Spinal cord (tissue), 10 donors: Measurements from ENCODE around the gene GRK3. TPM values are rescaled to one million over a fixed set of nuclear protein-coding genes. Genes with fewer than 3 reads are reported as not detected.
A peak's percentile ranks its signal among the peaks of the same experiment; 100 is the strongest.
"Not testable (repeated sequence)": the region's sequence is repeated elsewhere in the genome, so short reads cannot be mapped to it uniquely, and the experiment has no call there.

ENCODE experiments used
- DNase-seq, 6 donors: peaks; one replicate each; pipeline versions ENCODE4 v3.0.0 to v3.0.0-alpha.2; 2013 to 2015; ENCODE audit warnings: low spot score in 6 of 6, low read depth in 4 of 6
- H3K27ac ChIP-seq: one replicate; pipeline ENCODE4 v1.5.1; 2013; ENCODE audit warnings: low read depth, low read length, control low read depth
- H3K27me3 ChIP-seq: one replicate; pipeline ENCODE4 v1.6.1; 2013; ENCODE audit warnings: low read length; ENCODE audit not compliant: control insufficient read depth, insufficient read depth
- H3K36me3 ChIP-seq: one replicate; pipeline ENCODE4 v1.6.1; 2013; ENCODE audit warnings: low read length; ENCODE audit not compliant: control insufficient read depth, insufficient read depth
- H3K4me1 ChIP-seq: one replicate; pipeline ENCODE4 v1.6.1; 2013; ENCODE audit warnings: low read length; ENCODE audit not compliant: control insufficient read depth, insufficient read depth
- H3K4me3 ChIP-seq: one replicate; pipeline ENCODE4 v1.5.1; 2013; ENCODE audit warnings: low read depth, low read length, control low read depth
- H3K9me3 ChIP-seq: one replicate; pipeline ENCODE4 v1.6.1; 2013; ENCODE audit warnings: low read length; ENCODE audit not compliant: control insufficient read depth, insufficient read depth
- WGBS: methylation state at CpG from one replicate; pipeline ENCODE4 v1.1.5; 2013; ENCODE audit warnings: missing lambda C conversion rate; ENCODE audit not compliant: insufficient coverage; 5-methylcytosine and 5-hydroxymethylcytosine counted together
- long read RNA-seq, 4 donors: transcript quantifications; one replicate each; lab custom pipeline, GENCODE V29; 2026
- polyA plus RNA-seq, 2 donors: library from polyadenylated mRNA; unstranded; fragments of 120-200 nt; gene quantifications; one replicate each; pipeline ENCODE4 v1.2.1, GENCODE V29; 2013; ENCODE audit not compliant: insufficient read length in 2 of 2
- total RNA-seq, 2 donors: library from RNA; depleted of rRNA in 1 of 2; stranded (reverse); fragments of 120-200 nt in 1 of 2; fragments of >200 nt in 1 of 2; gene quantifications; one replicate each; pipeline versions ENCODE4 v1.2.3 to v1.2.4, GENCODE V29; 2013 to 2014
- donor health status: healthy.

The GRK3 gene
- total RNA-seq (10 to 100 TPM; 13.6 to 33.0 TPM), polyA plus RNA-seq (10 to 100 TPM; 30.7 to 33.7 TPM)
- long read RNA-seq, donor 1, full-length matches to known transcripts = 3 of 3 reads
- long read RNA-seq, donor 1, partial matches to known transcripts = 0 of 3 reads
- long read RNA-seq, donor 1, other reads (novel, unspliced or antisense) = 0 of 3 reads
- long read RNA-seq, donor 2 = 0 reads
- long read RNA-seq, donor 3, full-length matches to known transcripts = 1 of 1 reads
- long read RNA-seq, donor 3, partial matches to known transcripts = 0 of 1 reads
- long read RNA-seq, donor 3, other reads (novel, unspliced or antisense) = 0 of 1 reads
- long read RNA-seq, donor 4 = 0 reads

DNA sequence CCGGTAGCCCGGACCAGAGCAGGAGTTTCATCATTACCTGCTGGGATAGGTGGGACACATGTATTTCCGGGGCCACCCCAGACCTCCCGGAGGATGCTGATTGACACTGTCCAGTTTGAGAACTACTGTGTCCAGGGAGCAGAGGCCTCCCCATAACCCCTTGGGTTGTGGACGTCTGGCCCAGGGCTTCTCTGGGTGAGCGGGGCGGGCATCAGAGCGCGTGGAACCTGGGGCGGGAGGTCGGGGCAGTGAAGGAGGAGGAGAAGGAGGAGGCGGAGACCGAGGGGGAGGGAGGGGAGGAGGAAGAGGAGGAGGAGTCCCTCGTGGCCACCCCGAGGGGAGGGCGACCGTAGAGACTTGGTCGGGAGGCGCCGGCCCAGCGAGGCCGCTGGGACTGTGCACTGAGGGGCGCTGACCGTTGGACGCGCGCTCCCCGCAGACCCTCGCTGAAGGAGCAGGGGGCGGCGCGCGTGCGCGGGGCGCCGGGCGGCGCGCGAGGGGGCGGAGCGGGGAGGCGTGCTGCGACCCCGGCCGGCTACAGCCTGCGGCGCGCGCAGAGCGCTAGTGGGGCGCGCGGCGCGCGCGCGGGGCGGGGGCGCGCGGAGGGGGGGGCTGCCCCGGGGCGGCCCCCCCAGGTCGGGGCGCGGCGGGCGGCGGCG, at the start of gene GRK3:
TSS of gene GRK3 (plus strand) at position 356 of the 659 bp plus-strand sequence. CDS start 366 bp downstream, outside the sequence.
- Histone ChIP-seq H3K27me3 (no peaks in the 10 kb centered on the region), H3K4me1 (peaks cover 13% of the 10 kb centered on the region), H3K4me3 (peak within 1 kb of the TSS; percentile 50), H3K36me3 (no peaks in the 10 kb centered on the region), H3K9me3 (no peaks in the 10 kb centered on the region), H3K27ac (peak within 1 kb of the TSS; percentile 57)
- under 1% methylated on average over 73 of the region's 73 CpGs for WGBS
- DNase-seq = peak in 5 of 6 donors; percentile 30 to 85 (median 42)

DNA sequence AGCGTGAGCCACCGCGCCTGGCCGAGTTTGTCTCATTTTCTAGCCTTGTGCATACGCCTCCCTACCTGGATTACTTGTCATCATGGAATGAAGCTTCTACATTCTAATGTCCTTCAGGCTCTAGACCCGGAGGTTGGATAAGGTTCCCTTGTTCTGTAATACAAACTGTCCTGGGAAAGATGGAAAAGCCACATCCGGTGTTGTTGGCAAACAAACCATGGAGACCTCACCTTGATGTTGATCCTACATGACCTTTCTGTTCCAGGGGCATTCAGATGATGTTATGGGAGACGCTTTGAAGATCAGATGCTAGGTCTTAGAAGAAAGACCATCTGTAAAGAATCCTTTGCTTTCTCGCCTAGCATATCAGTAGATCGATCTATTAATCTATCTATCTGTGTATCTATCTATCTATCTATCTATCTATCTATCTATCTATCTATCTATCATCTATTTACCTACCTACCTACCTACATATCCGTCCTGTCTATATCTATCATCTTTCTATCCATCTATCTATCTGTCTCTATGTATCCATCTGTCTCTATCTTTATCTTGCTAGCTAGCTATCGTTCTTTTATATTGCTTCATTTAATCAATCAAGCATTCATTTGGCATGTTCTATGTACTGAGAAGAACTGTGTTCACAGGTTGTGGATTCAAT, 46.3 kb upstream of the GRK3 start:
- Histone ChIP-seq H3K27me3 (no peaks in the 10 kb centered on the region), H3K36me3 (no peaks in the 10 kb centered on the region), H3K4me3 (no peak overlapping the region), H3K9me3 (no peaks in the 10 kb centered on the region), H3K4me1 (no peaks in the 10 kb centered on the region), H3K27ac (no peak overlapping the region)
- no peak for DNase-seq
- 97% methylated on average over 8 of the region's 12 CpGs for WGBS

DNA sequence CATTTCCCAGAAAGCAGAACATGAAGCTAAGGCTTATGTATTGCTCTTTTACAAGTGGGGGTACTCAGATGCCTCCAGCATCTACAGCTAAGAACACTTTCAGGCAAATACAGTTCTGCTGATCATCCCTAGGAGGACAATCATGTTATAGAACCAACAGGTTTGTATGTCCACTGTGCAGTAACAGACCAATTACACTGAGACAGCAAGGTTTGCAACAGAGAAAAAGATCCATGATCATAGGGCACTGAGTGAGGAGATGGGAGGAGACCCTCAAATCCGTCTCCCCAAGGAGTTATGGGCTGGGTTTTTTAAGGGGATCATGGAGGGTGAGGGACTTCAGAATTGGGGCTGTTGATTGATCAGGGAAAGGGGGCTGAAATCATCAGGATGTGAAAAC, 39.1 kb upstream of the GRK3 start:
- WGBS = 67% methylated on average over 1 of the region's 1 CpG
- Histone ChIP-seq H3K27ac (no peak overlapping the region), H3K4me3 (no peak overlapping the region), H3K9me3 (peaks cover 2% of the 10 kb centered on the region), H3K27me3 (no peaks in the 10 kb centered on the region), H3K36me3 (no peaks in the 10 kb centered on the region), H3K4me1 (no peaks in the 10 kb centered on the region)
- DNase-seq = no peak

DNA sequence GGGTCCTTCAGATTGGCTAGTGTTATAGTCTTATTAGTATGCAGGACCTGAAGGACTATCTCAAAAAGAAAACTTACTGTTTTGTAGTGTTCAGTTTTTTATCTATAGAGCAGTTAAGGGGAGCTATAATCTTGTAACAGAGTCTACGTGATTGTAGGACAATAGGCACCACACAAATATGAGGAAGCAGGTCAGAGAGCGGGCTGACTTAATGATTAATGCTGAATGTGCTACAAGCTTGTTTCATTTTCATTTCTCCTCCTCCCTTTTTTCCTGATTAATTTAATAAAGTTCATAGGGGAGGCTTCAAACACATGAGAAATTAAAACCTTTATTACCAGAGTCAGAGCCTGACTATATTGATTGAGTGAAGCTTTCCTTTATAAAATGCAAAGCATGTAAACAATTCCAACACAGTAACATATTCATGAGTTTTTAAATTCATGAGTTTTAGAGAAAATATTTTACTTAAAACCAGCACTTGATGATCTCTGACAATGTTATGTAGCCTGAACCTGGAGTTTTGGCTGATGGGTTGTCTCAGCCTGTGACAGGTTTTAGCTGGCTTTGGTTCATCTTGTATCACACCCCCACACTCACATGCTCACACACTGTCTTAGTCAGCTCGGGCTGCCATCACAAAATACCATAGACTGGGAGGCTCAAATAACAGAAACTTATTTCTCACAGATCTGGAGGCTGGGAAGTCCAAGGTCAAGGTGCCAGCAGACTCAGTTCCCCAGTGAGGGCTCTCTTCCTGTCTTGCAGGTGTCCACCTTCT, 38.5 kb upstream of the GRK3 start:
- not testable (repeated sequence) for DNase-seq, H3K27ac ChIP-seq, H3K27me3 ChIP-seq, H3K4me3 ChIP-seq, H3K36me3 ChIP-seq, H3K9me3 ChIP-seq, H3K4me1 ChIP-seq
- WGBS = no CpG with 5 or more reads among the region's 3 CpGs

DNA sequence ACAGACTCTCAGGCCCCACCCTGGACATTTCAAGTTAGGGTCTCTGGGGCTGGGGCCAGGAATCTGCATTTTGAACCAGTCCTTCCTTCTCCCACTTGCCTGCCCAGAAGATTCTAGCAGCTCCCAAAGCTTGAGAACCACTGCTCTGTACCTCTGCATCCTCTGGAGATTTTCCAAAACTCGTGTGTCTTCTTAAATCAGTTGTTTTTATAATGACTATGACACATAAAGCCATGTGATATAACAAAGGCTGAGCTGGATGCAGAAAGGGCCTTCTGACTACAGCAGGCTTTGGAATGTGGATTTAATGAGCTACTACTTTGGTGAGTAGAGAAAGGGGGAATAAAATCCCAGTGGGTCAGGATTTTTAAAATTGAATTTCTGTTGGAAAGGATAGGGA, 37.5 kb upstream of the GRK3 start:
- not testable (repeated sequence) for H3K9me3 ChIP-seq, H3K27me3 ChIP-seq, H3K36me3 ChIP-seq, H3K4me3 ChIP-seq, H3K27ac ChIP-seq, DNase-seq, H3K4me1 ChIP-seq
- no CpG with 5 or more reads among the region's 1 CpG for WGBS

DNA sequence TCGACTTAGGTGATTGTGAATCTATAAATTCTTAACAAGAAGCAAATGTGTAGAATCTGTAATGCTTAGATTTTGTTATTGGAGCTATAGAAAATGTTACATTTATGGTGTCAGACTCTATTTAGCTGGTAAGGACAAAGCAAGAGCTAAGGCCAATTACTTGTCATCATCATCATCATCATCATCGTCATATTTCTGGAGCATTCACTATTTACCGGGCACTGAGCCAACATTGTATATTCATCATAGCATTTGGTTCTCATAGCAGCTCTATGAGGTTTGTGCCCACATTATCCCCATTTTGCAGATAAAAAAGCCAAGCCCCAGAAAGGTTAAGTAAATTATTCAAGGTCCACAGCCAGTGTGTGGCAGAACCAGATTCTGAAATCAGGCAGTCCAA, 36.4 kb upstream of the GRK3 start:
- not testable (repeated sequence) for H3K27me3 ChIP-seq, H3K4me3 ChIP-seq, H3K36me3 ChIP-seq, H3K9me3 ChIP-seq, DNase-seq, H3K4me1 ChIP-seq, H3K27ac ChIP-seq
- WGBS = no CpG with 5 or more reads among the region's 3 CpGs

DNA sequence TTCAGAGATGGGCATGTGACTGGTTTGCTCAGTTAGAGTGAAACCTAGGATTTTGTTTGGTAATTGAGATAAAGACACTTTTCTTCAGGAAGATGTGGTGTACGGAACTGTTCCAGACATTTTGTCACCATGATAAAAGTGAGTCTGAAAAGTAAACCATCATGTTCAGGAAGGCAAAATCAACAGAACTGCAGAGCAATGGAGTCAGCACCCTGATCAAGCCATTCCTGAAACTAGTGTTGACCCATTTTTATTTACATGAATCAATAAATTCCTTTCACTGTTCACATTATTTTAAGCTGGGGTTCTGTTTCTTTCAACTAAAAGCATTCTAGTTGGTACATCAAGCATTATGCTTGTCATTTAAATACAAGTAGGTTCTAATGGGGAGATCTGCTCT, 35.4 kb upstream of the GRK3 start:
- DNase-seq, H3K4me1 ChIP-seq, H3K27ac ChIP-seq, H3K27me3 ChIP-seq, H3K4me3 ChIP-seq, H3K36me3 ChIP-seq, H3K9me3 ChIP-seq: not testable (repeated sequence)
- 83% methylated on average over 1 of the region's 1 CpG for WGBS

DNA sequence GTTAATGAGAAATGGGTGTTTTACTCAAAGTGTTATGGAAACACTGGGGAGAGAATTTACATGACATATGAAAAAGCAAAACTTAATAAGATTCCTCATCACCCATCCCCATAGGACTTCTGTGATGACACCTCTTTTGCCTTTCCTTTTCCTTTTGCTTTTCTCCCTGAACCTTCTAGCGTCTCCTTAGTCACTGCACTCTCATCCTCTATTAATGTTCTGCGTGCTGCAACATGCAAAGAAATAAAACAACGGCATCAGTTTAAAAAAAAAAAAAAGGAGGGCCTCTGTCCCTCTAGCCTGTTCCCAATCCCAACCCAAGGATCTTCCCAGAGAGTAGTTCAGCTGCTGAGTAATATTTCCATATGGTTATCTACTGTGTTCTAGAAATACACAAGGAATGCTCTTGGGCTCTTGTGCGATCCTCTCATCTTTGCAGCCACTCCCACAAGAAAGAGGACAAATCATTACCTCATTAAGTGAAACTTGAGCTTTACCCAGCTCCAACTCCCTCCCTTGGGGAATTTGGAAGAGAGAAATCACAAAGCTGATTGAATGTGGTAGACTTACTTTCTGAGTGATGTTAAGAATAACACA, 34.8 kb upstream of the GRK3 start:
- not testable (repeated sequence) for DNase-seq, H3K27me3 ChIP-seq, H3K4me1 ChIP-seq, H3K9me3 ChIP-seq, H3K27ac ChIP-seq, H3K36me3 ChIP-seq, H3K4me3 ChIP-seq
- WGBS = no CpG with 5 or more reads among the region's 4 CpGs

DNA sequence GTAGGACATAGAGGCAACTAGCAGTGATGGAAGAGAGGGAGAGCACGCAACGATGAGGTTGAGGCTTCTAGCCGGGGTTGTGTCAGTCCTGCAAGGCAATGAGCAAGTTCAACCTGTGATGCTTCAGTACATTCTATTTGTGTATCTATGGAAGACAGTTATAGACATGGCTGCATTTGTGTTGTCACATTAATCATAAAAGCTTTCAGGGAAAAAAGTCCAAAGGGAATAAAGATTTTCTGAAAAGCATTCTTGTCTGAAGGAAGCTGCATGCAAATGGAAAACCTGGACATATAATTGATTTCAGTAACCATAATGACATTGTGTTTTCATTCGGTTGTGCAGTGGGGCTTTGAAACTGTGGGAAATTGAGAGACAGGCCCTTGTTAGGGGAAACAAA, 32.8 kb upstream of the GRK3 start:
- H3K27me3 ChIP-seq, H3K4me3 ChIP-seq, H3K9me3 ChIP-seq, H3K36me3 ChIP-seq, H3K27ac ChIP-seq, H3K4me1 ChIP-seq: not testable (repeated sequence)
- DNase-seq = peak in 1 of 6 donors; percentile 39
- WGBS = no CpG with 5 or more reads among the region's 4 CpGs
